Pancreas (tissue), 10 donors: ENCODE data around the gene ACADVL. TPM values are rescaled to one million over a fixed set of nuclear protein-coding genes. Genes with fewer than 3 reads are reported as not detected.
A peak's percentile ranks its signal among the peaks of the same experiment; 100 is the strongest.

Experiments
- ATAC-seq, 4 donors: fragments of 200-7000 bp; cut with Tn5 transposase; one replicate each; pipeline versions ENCODE4 v1.8.0 to v1.9.1; 2020; ENCODE audit warnings: mild to moderate bottlenecking in 4 of 4, moderate library complexity in 4 of 4
- DNase-seq, 6 donors: peaks; one replicate each; pipeline ENCODE4 v3.0.0-alpha.2; 2020
- FAIRE-seq: peaks from 2 replicates; lab custom pipeline; 2012; peaks lifted over from hg19 to GRCh38; lab: Jason Lieb, UNC
- H3K27ac ChIP-seq, 4 donors: fragments of 200-600 bp; sonication (generic); 1 replicate in 3 of 4; 2 replicates in 1 of 4; pipeline versions ENCODE4 v1.5.0 to v1.8.0; 2020
- H3K27me3 ChIP-seq, 4 donors: fragments of 200-600 bp; one replicate each; pipeline ENCODE4 v1.8.0; 2021
- H3K36me3 ChIP-seq, 3 donors: fragments of 200-600 bp; sonication (generic) in 1 of 3; one replicate each; pipeline versions ENCODE4 v1.5.0 to v1.8.0; 2020 to 2021
- H3K4me1 ChIP-seq, 3 donors: fragments of 200-600 bp; one replicate each; pipeline ENCODE4 v1.8.0; 2021
- H3K4me3 ChIP-seq, 4 donors: fragments of 200-600 bp; sonication (generic) in 2 of 4; one replicate each; pipeline versions ENCODE4 v1.5.0 to v1.8.0; 2020 to 2021
- H3K9me3 ChIP-seq, 4 donors: fragments of 200-600 bp; one replicate each; pipeline ENCODE4 v1.8.0; 2021
- WGBS, 2 donors: extraction: QIAGEN DNeasy Blood & Tissue Kit; methylation state at CpG; one replicate each; pipeline ENCODE4 v1.1.7; 2013; 5-methylcytosine and 5-hydroxymethylcytosine counted together
- intact Hi-C, 3 donors: fragments of 100-400 bp; cut with DNase I; formaldehyde crosslinking; loops; one replicate each; pipeline versions ENCODE4 v1.11.1 to v1.14.2; 2022
- polyA plus RNA-seq, 2 donors: library from polyadenylated mRNA; stranded (reverse); fragments of 200-250 nt; gene quantifications; one replicate each; pipeline ENCODE4 v1.2.3, GENCODE V29; 2013
- total RNA-seq, 6 donors: library from RNA; stranded (reverse); fragmentation: NEBNext Ultra II Directional in 4 of 6; extraction: Animal tissue kit (Norgen Biotek cat#: 25700) in 4 of 6; gene quantifications; one replicate each; pipeline versions ENCODE4 v1.2.1 to v1.2.4, GENCODE V29; 2021 to 2023
- TF ChIP-seq, protein P1 (sequence below), 4 donors: fragments of 200-600 bp; sonication (generic) in 3 of 4; IDR thresholded peaks; one replicate each; pipeline versions ENCODE4 v1.5.0 to v1.8.0; 2021; ENCODE audit warnings: antibody characterized with exemption in 4 of 4
- donor health status: healthy with polysubstance abuse.
- donor health status: DM: no; HTN: no; CAD: no; lungs with moderate emphysema.
- donor health status: DM: no; HTN: no; CAD: no.
- donor health status: control.
- donor health status: control.
- donor health status: Bipolar disorder and iron deficiency.
- donor health status: DM: yes; HTN: yes; CAD: no.
- donor health status: DM: no; HTN: no; CAD: no.
- donor health status: DM: no; HTN: no; CAD: no.
- donor health status: DM: yes; HTN: yes; CAD: no.

ACADVL gene
- total and polyA plus RNA-seq, 8 donors = 447 to 3,251 (median 629) TPM

DNA sequence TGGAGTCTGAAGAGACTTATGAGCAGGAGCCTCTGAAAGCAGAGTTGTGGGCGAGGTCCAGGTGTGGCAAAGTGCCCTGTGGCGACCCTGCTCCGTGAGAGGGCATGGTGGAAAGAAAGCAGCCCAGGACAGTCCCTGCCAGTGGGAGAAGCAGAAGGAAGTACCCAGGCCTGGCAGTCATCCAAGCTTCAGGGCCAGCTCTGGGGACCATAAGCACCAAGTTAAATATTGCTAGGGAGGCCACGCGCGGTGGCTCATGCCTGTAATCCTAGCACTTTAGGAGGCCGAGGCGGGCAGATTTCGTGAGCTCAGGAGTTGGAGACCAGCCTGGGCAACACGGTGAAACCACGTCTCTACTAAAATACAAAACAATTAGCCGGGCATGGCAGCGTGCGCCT, 35.6 kb upstream of the ACADVL start:
- intact Hi-C loops = no loop called here
- WGBS, 2 donors = 25 to 33% methylated on average over 14 of the region's 14 CpGs
- Histone ChIP-seq H3K4me1 (no peaks in the 10 kb centered on the region), H3K27ac (peak overlapping the region in 1 of 4 donors; percentile 27), H3K4me3 (no peak overlapping the region), H3K36me3 (no peaks in the 10 kb centered on the region), H3K9me3 (no peaks in the 10 kb centered on the region), H3K27me3 (no peaks in the 10 kb centered on the region)
- TF ChIP-seq, protein P1, sequence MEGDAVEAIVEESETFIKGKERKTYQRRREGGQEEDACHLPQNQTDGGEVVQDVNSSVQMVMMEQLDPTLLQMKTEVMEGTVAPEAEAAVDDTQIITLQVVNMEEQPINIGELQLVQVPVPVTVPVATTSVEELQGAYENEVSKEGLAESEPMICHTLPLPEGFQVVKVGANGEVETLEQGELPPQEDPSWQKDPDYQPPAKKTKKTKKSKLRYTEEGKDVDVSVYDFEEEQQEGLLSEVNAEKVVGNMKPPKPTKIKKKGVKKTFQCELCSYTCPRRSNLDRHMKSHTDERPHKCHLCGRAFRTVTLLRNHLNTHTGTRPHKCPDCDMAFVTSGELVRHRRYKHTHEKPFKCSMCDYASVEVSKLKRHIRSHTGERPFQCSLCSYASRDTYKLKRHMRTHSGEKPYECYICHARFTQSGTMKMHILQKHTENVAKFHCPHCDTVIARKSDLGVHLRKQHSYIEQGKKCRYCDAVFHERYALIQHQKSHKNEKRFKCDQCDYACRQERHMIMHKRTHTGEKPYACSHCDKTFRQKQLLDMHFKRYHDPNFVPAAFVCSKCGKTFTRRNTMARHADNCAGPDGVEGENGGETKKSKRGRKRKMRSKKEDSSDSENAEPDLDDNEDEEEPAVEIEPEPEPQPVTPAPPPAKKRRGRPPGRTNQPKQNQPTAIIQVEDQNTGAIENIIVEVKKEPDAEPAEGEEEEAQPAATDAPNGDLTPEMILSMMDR (IDR thresholded peaks at IDR 0.05) = no peak
- DNase-seq (peak; percentile 65 to 87 (median 76)), ATAC-seq (peak; percentile 73 to 91 (median 89)), FAIRE-seq (no peak)

DNA sequence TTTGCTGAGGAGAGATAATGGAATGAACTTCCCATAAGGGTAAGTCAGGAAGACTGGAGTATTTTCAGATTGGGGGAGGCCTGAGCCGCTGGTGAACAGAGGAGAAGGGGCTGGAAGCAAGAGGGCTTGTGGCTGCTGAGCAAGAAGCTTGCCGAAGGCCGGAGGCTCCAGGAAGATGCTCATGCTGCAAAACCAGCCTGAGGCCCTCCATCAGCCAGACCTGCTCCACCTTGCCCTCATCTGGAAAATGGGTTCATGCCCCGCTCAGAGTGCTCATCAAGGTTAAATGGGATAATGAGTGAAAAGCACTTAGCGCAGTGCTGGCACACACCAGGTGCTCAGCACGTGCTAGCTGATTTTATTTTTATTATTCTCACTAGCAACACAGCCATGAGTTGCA, 35.1 kb upstream of the ACADVL start:
- no peaks in the 10 kb centered on the region for H3K9me3 ChIP-seq
- intact Hi-C loops = no loop called here
- TF ChIP-seq, protein P1 (IDR thresholded peaks at IDR 0.05) = no peak
- FAIRE-seq = no peak
- WGBS, 2 donors = 86 to 87% methylated on average over 6 of the region's 6 CpGs
- ATAC-seq = no peak
- peak in 1 of 6 donors; percentile 25 for DNase-seq
- peak overlapping the region in 1 of 4 donors; percentile 27 for H3K27ac ChIP-seq
- H3K36me3 ChIP-seq = no peaks in the 10 kb centered on the region
- no peaks in the 10 kb centered on the region for H3K27me3 ChIP-seq
- H3K4me3 ChIP-seq = no peak overlapping the region
- H3K4me1 ChIP-seq = no peaks in the 10 kb centered on the region

DNA sequence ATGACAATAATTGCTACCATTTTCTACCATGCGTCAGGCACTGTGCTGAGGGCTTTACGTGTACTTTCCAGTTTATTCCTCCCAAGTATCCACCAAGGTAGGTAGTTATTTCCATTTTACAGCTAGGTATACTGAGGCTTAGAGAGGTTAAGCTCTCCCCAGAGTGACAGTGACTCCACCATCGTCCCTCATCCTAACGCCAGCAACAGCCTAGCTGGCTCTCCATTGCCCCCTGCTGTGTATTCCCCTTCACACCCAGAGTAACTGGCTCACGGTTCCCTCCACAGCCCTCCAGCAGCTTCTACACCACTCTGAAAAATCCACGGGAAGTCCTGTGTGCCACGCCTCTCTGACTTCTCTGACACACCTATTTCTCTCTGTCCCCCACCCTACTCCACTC, 33.5 kb upstream of the ACADVL start:
- TF ChIP-seq, protein P1 (IDR thresholded peaks at IDR 0.05) = no peak
- peak in 1 of 6 donors; percentile 12 for DNase-seq
- no peaks in the 10 kb centered on the region for H3K36me3 ChIP-seq
- H3K4me1 ChIP-seq = no peaks in the 10 kb centered on the region
- no peak for FAIRE-seq
- no peak overlapping the region for H3K27ac ChIP-seq
- intact Hi-C loops = no loop called here
- ATAC-seq = no peak
- no peak overlapping the region for H3K4me3 ChIP-seq
- H3K9me3 ChIP-seq = no peaks in the 10 kb centered on the region
- no peaks in the 10 kb centered on the region for H3K27me3 ChIP-seq
- WGBS, 2 donors = 63 to 69% methylated on average over 7 of the region's 7 CpGs

DNA sequence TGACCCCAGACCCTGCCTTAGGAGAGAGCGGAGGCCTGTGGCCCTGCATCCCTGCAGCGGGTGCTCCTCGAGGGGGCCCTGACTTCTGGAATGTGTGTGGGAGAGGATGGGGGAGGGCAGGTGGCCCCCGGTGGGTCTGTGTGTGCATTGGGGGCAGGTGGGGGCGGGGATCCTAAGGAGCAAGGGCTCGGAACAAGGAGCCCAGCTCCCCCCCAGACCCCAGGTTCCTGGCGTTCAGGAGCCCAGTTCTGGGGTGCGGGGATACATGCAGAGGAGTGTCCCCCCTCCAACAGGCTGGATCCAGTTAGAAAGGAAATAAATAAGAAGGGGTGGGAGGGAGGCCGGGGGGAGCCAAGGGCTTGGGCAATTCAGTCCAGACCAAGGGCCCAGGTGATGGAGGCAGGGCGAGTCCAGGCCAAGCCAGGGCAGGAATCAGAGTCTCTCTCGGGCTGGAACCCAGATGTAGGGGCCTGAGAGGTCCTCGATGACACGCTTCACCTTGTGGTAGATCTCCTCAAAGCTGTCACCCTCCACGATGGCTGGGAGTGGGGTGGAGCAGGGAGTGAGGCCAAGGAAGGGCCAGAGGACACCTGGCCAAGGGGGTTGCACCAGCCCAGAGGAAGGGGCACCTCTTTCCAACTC, 29.3 kb upstream of the ACADVL start:
- Histone ChIP-seq H3K9me3 (no peaks in the 10 kb centered on the region), H3K4me3 (no peak overlapping the region), H3K4me1 (no peaks in the 10 kb centered on the region), H3K36me3 (no peaks in the 10 kb centered on the region), H3K27ac (no peak overlapping the region), H3K27me3 (no peaks in the 10 kb centered on the region)
- intact Hi-C loops = no loop called here
- ATAC-seq (no peak), FAIRE-seq (no peak), DNase-seq (peak in 2 of 6 donors; percentile 27 to 33)
- WGBS, 2 donors = 85 to 88% methylated on average over 14 of the region's 14 CpGs
- TF ChIP-seq, protein P1 (IDR thresholded peaks at IDR 0.05) = no peak

DNA sequence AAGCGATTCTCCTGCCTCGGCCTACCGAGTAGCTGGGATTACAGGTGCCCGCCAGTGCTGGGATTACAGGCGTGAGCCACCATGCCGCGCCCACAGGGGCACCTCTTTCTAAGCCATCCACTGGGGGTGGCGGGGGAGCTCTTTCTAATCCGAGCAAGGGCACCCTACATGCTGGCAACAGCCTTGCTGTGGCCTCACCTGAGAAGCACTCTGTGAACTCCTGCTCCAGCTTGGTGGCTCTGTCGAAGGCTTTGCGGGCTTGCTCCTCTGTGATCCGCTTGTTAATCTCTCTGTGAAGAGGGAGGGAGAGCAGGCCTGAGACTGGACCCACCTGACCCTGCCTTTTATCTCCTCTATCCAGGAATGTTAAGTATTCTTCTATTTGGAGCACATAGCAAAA, 28.7 kb upstream of the ACADVL start:
- TF ChIP-seq, protein P1 (IDR thresholded peaks at IDR 0.05) = no peak
- Histone ChIP-seq H3K27me3 (no peaks in the 10 kb centered on the region), H3K27ac (no peak overlapping the region), H3K36me3 (no peaks in the 10 kb centered on the region), H3K9me3 (no peaks in the 10 kb centered on the region), H3K4me3 (no peak overlapping the region), H3K4me1 (no peaks in the 10 kb centered on the region)
- ATAC-seq = no peak
- WGBS, 2 donors = 87 to 90% methylated on average over 12 of the region's 12 CpGs
- intact Hi-C loops = no loop called here
- FAIRE-seq = no peak
- DNase-seq = peak in 2 of 6 donors; percentile 18 to 19
